ENCODE measurements around the gene SERPINH1. TPM values are rescaled to one million over a fixed set of nuclear protein-coding genes. Genes with fewer than 3 reads are reported as not detected.

Gene SERPINH1
- total and polyA plus RNA-seq, 5 donors from 2014 or later, result 1.2 to 4.5 (median 3.4) TPM

GRCh38 chr11:75576017-75576416 lies 14.0 kb downstream of the SERPINH1 start:
- no peaks in the 10 kb centered on the region for H3K4me1 Mint-ChIP-seq
- ATAC-seq (ENCODE audit: low read depth in 2 of 2) (no peak), DNase-seq (no peak)
- Histone ChIP-seq H3K27me3 (ENCODE audit: control insufficient read depth, insufficient read depth, low read length) (no peaks in the 10 kb centered on the region), H3K4me1 (ENCODE audit: control insufficient read depth, insufficient read depth, low read length, poor library complexity, severe bottlenecking) (no peaks in the 10 kb centered on the region), H3K9me3 (ENCODE audit: control insufficient read depth in 2 of 2, low read length in 2 of 2) (no peaks in the 10 kb centered on the region), H3K27ac (ENCODE audit: insufficient read depth, low read length, poor library complexity, severe bottlenecking) (no peak overlapping the region), H3K4me3 (ENCODE audit: low read depth, low read length) (no peak overlapping the region), H3K36me3 (ENCODE audit: control insufficient read depth, insufficient read depth, low read length) (peaks cover 5% of the 10 kb centered on the region)
- H3K9me3 Mint-ChIP-seq, result no peaks in the 10 kb centered on the region
- no peaks in the 10 kb centered on the region for H3K27me3 Mint-ChIP-seq
- H3K4me3 Mint-ChIP-seq, result no peak overlapping the region
- peak overlapping the region in 1 of 3 donors; percentile 81 for H3K27ac Mint-ChIP-seq
- H3K36me3 Mint-ChIP-seq, result peaks cover 15% of the 10 kb centered on the region

DNA sequence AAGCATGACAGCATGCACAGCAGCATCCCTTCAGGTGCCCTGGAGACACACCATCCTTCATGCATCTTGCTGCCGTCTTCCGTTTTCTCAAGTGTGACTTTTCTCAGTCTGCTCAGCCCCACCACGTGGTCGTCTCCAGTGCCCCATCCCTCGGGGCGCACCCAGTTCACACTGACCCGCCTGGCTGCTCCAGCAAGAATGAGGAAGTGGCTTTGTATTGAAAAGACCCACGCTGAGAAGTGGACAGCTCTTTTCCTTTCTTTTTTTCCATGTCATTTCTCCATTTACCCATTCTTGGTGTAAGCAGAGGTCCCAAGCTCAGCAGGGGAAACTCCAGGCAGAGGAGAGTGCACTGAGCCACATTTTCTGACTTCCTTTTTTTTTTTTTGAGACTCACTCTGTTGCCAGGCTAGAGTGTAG lies 14.5 kb downstream of the SERPINH1 start:
- Histone ChIP-seq H3K9me3 (ENCODE audit: control insufficient read depth in 2 of 2, low read length in 2 of 2) (no peaks in the 10 kb centered on the region), H3K36me3 (ENCODE audit: control insufficient read depth, insufficient read depth, low read length) (peaks cover 2% of the 10 kb centered on the region), H3K4me3 (ENCODE audit: low read depth, low read length) (no peak overlapping the region), H3K27me3 (ENCODE audit: control insufficient read depth, insufficient read depth, low read length) (peaks cover 2% of the 10 kb centered on the region), H3K4me1 (ENCODE audit: control insufficient read depth, insufficient read depth, low read length, poor library complexity, severe bottlenecking) (no peaks in the 10 kb centered on the region), H3K27ac (ENCODE audit: insufficient read depth, low read length, poor library complexity, severe bottlenecking) (no peak overlapping the region)
- Mint-ChIP-seq H3K4me3 (no peak overlapping the region), H3K9me3 (no peaks in the 10 kb centered on the region), H3K36me3 (peaks cover 14% of the 10 kb centered on the region), H3K4me1 (no peaks in the 10 kb centered on the region), H3K27ac (no peak overlapping the region), H3K27me3 (no peaks in the 10 kb centered on the region)
- ATAC-seq (ENCODE audit: low read depth in 2 of 2) (peak in 1 of 2 donors; percentile 26), DNase-seq (no peak)

DNA sequence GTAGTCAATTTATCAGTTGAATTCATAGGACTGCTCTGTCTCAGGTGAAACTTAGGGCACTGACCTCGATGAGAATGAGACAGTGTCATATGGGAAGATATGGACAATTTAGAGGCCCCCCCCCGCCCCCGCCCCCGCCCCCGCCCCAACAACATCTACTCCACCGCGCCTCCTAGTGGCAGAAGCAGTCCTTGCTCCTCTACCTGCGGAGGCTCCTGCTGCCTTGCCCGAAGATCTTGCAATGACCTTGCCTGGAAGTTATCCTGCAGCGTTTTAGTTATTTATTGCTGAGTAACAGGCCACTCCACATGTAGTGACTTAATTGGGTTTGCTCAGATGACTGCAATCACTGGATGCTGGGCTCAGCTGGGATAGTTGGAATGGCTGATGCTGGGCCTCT lies 15.2 kb downstream of the SERPINH1 start:
- H3K4me3 Mint-ChIP-seq, result no peak overlapping the region
- ATAC-seq (ENCODE audit: low read depth in 2 of 2), result no peak
- no peaks in the 10 kb centered on the region for H3K9me3 ChIP-seq (ENCODE audit: control insufficient read depth in 2 of 2, low read length in 2 of 2)

GRCh38 chr11:75578977-75579376 lies 16.9 kb downstream of the SERPINH1 start:
- Mint-ChIP-seq H3K4me1 (peaks cover 0 to 13% (median 9%) of the 10 kb centered on the region in 4 donors), H3K9me3 (peaks cover 0 to 2% (median 0%) of the 10 kb centered on the region in 7 donors), H3K27ac (no peak overlapping the region), H3K4me3 (no peak overlapping the region), H3K36me3 (peaks cover 4% of the 10 kb centered on the region), H3K27me3 (no peaks in the 10 kb centered on the region)
- H3K36me3 ChIP-seq (ENCODE audit: control insufficient read depth, insufficient read depth, low read length), result no peaks in the 10 kb centered on the region
- H3K27me3 ChIP-seq (ENCODE audit: control insufficient read depth, insufficient read depth, low read length), result peaks cover 6% of the 10 kb centered on the region
- H3K4me1 ChIP-seq (ENCODE audit: control insufficient read depth, insufficient read depth, low read length, poor library complexity, severe bottlenecking), result peaks cover 9% of the 10 kb centered on the region
- H3K27ac ChIP-seq (ENCODE audit: insufficient read depth, low read length, poor library complexity, severe bottlenecking), result no peak overlapping the region
- no peak overlapping the region for H3K4me3 ChIP-seq (ENCODE audit: low read depth, low read length)
- H3K9me3 ChIP-seq (ENCODE audit: control insufficient read depth in 2 of 2, low read length in 2 of 2), result no peaks in the 10 kb centered on the region
- ATAC-seq (ENCODE audit: low read depth in 2 of 2) (no peak), DNase-seq (no peak)

More for the DNA sequence above, 15.2 kb downstream of the SERPINH1 start:
- H3K4me3 ChIP-seq (ENCODE audit: low read depth, low read length), result no peak overlapping the region
- Mint-ChIP-seq H3K27ac (no peak overlapping the region), H3K36me3 (peaks cover 14% of the 10 kb centered on the region), H3K27me3 (no peaks in the 10 kb centered on the region), H3K9me3 (peaks cover 0 to 1% (median 0%) of the 10 kb centered on the region in 7 donors), H3K4me1 (peaks cover 0 to 2% (median 2%) of the 10 kb centered on the region in 4 donors)
- no peak overlapping the region for H3K27ac ChIP-seq (ENCODE audit: insufficient read depth, low read length, poor library complexity, severe bottlenecking)
- H3K4me1 ChIP-seq (ENCODE audit: control insufficient read depth, insufficient read depth, low read length, poor library complexity, severe bottlenecking), result peaks cover under 1% of the 10 kb centered on the region
- H3K27me3 ChIP-seq (ENCODE audit: control insufficient read depth, insufficient read depth, low read length), result peaks cover 6% of the 10 kb centered on the region
- H3K36me3 ChIP-seq (ENCODE audit: control insufficient read depth, insufficient read depth, low read length), result no peaks in the 10 kb centered on the region
- peak; percentile 28 to 43 (median 37) for DNase-seq

DNA sequence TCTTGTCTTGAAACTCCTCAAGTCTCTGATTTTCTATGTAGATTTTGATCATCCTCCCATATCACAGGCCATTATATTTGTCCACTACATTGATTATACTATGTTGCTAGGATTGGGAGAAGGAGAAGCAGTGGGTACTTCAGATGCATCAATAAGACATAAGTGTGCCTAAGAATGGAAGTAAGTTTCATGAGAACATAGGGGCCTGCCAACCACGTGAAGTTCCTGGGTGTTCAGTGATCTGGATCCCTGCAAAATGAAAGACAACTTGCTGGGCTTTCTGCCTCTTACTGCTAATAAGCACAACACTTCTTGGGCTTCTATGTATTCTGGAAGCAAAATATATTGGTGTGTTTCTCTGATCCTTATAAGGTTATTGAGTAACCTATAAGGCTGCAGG lies 17.8 kb downstream of the SERPINH1 start:
- Mint-ChIP-seq H3K36me3 (no peaks in the 10 kb centered on the region), H3K4me3 (peak overlapping the region in 2 of 4 donors; percentile 2 to 6), H3K4me1 (peaks cover 0 to 18% (median 9%) of the 10 kb centered on the region in 4 donors), H3K27me3 (no peaks in the 10 kb centered on the region), H3K27ac (no peak overlapping the region), H3K9me3 (peaks cover 0 to 2% (median 0%) of the 10 kb centered on the region in 7 donors)
- Histone ChIP-seq H3K27ac (ENCODE audit: insufficient read depth, low read length, poor library complexity, severe bottlenecking) (no peak overlapping the region), H3K9me3 (ENCODE audit: control insufficient read depth in 2 of 2, low read length in 2 of 2) (no peaks in the 10 kb centered on the region), H3K36me3 (ENCODE audit: control insufficient read depth, insufficient read depth, low read length) (no peaks in the 10 kb centered on the region), H3K27me3 (ENCODE audit: control insufficient read depth, insufficient read depth, low read length) (peaks cover 6% of the 10 kb centered on the region), H3K4me3 (ENCODE audit: low read depth, low read length) (no peak overlapping the region), H3K4me1 (ENCODE audit: control insufficient read depth, insufficient read depth, low read length, poor library complexity, severe bottlenecking) (peaks cover 9% of the 10 kb centered on the region)
- ATAC-seq (ENCODE audit: low read depth in 2 of 2), result no peak
- DNase-seq, result no peak

DNA sequence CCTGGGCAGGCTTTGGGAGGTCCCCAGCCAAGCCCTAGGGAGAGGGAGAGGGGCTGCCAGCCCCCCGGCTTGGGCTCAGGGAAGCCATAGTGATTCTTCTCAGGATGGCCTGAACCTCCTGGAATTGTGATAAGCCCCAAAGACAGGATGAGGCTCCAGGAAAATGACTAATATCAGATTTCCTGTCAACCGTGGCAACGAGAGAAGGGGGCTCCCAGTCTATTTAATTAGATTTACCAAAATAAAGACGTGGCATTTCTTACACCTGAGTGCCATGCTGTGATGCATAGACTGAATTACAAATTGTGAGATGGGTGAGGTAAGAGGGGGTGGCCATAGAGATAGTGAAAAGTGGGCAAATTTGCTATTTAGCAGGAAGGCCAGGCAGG lies 20.4 kb downstream of the SERPINH1 start:
- no peaks in the 10 kb centered on the region for H3K36me3 ChIP-seq (ENCODE audit: control insufficient read depth, insufficient read depth, low read length)
- peaks cover 0 to 18% (median 9%) of the 10 kb centered on the region in 4 donors for H3K4me1 Mint-ChIP-seq
- H3K27ac Mint-ChIP-seq, result peak overlapping the region; percentile 81 to 91 (median 87)
- H3K27me3 Mint-ChIP-seq, result no peaks in the 10 kb centered on the region
- peaks cover 6% of the 10 kb centered on the region for H3K27me3 ChIP-seq (ENCODE audit: control insufficient read depth, insufficient read depth, low read length)
- H3K4me3 ChIP-seq (ENCODE audit: low read depth, low read length), result peak overlapping the region; percentile 67
- H3K9me3 ChIP-seq (ENCODE audit: control insufficient read depth in 2 of 2, low read length in 2 of 2), result no peaks in the 10 kb centered on the region
- peaks cover 0 to 2% (median 0%) of the 10 kb centered on the region in 7 donors for H3K9me3 Mint-ChIP-seq
- no peaks in the 10 kb centered on the region for H3K36me3 Mint-ChIP-seq
- peaks cover 9% of the 10 kb centered on the region for H3K4me1 ChIP-seq (ENCODE audit: control insufficient read depth, insufficient read depth, low read length, poor library complexity, severe bottlenecking)
- peak in 1 of 2 donors; percentile 2 for ATAC-seq (ENCODE audit: low read depth in 2 of 2)
- no peak for DNase-seq
- H3K4me3 Mint-ChIP-seq, result peak overlapping the region; percentile 79 to 89 (median 84)
- no peak overlapping the region for H3K27ac ChIP-seq (ENCODE audit: insufficient read depth, low read length, poor library complexity, severe bottlenecking)

DNA sequence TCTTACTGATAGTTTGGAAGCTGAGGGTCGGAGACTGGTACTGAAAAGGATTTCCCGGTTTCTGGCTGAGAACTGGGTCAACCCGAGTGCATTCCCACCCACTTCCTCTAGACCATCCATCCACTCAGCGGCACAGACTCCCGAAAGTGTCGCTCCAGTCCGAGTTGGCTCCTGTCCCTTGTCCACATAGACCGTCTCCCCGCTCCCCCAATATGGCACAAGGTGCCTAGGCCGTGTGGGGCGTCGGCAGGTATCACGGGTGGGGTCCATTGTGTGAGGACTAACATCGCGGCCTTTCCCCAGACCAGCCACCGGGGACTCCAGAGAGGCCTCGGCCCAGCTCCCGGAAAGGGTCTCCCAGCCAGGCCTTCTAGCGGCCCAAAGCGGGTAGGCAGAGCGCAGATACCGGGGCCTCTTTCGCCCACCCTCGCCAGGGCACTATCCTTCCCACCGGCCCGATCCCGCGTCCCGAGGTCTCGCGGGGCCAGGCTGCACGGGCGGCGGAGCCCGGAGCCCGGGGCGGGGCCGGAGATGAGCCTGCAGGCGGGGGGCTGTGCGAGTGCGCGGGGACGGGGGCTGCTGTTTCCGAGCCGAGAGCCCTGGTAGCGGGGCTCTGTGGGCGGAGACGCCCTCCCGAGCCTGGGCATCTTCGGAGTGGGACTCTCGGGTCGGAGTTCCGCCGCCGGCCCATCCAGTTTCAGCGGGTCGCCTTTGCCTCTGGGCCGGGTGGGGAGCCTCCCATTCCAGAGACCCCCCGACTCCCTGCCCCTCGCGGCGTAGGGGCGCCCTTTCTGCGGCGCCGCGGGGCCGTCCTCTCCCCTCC lies 21.1 kb downstream of the SERPINH1 start:
- Mint-ChIP-seq H3K4me3 (peak overlapping the region; percentile 79 to 89 (median 84)), H3K36me3 (no peaks in the 10 kb centered on the region), H3K4me1 (peaks cover 0 to 18% (median 9%) of the 10 kb centered on the region in 4 donors), H3K9me3 (peaks cover 0 to 2% (median 0%) of the 10 kb centered on the region in 7 donors), H3K27me3 (no peaks in the 10 kb centered on the region), H3K27ac (peak overlapping the region; percentile 81 to 91 (median 87))
- H3K27me3 ChIP-seq (ENCODE audit: control insufficient read depth, insufficient read depth, low read length), result peaks cover 6% of the 10 kb centered on the region
- ATAC-seq (ENCODE audit: low read depth in 2 of 2), result peak; percentile 51 to 92
- peaks cover 9% of the 10 kb centered on the region for H3K4me1 ChIP-seq (ENCODE audit: control insufficient read depth, insufficient read depth, low read length, poor library complexity, severe bottlenecking)
- H3K9me3 ChIP-seq (ENCODE audit: control insufficient read depth in 2 of 2, low read length in 2 of 2), result no peaks in the 10 kb centered on the region
- DNase-seq, result peak; percentile 24 to 60 (median 47)
- H3K27ac ChIP-seq (ENCODE audit: insufficient read depth, low read length, poor library complexity, severe bottlenecking), result peak overlapping the region; percentile 53
- H3K36me3 ChIP-seq (ENCODE audit: control insufficient read depth, insufficient read depth, low read length), result no peaks in the 10 kb centered on the region
- H3K4me3 ChIP-seq (ENCODE audit: low read depth, low read length), result peak overlapping the region; percentile 67

Measured in CD4-positive, CD25-positive, alpha-beta regulatory T cell (primary cell).